ENCODE results near the gene HTR3E. TPM values are rescaled to one million over a fixed set of nuclear protein-coding genes. Genes with fewer than 3 reads are reported as not detected.

Gene HTR3E
- total RNA-seq, 1 experiment from 2014 or later: not detected

DNA sequence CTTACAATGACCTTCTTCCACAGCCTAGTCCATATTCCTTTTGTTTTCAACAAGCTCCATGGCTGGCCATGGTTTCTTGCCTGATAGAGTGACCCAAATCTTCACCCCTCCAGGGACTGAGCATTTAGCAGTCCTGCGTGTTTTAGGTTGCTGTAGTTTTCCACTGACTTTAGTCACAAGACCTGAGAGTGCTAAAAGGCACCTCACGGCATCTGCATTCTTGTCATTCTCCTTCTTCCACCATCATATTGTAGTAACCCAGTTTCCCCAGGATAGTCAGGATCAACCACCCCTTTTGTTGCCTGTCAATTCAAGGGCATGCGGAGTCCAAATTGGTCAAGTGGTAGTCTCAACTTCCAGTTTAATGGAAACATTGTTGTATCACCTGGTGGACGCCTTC, 23.2 kb upstream of the HTR3E start:
- intact Hi-C loops (cut with micrococcal nuclease): no loop called here
- H3K9me2 ChIP-seq (replicated peaks; ENCODE audit: low read length): no peaks in the 10 kb centered on the region
- H3K27ac ChIP-seq (ENCODE audit: low read length): no peak overlapping the region
- DNase-seq: no peak
- no peak for ATAC-seq
- ChIA-PET POLR2A (ENCODE audit: unreplicated experiment) (no interaction called here), CTCF (no interaction called here)
- no TSS peak for BruUV-seq (replicated peaks)
- no peaks in the 10 kb centered on the region for H4K20me1 ChIP-seq (ENCODE audit: low read length)
- H3K36me3 ChIP-seq (ENCODE audit: low read depth, low read length): no peaks in the 10 kb centered on the region
- H3K4me3 ChIP-seq (ENCODE audit: low read length): no peak overlapping the region
- H3K4me1 ChIP-seq (ENCODE audit: insufficient read depth, low read length): no peaks in the 10 kb centered on the region
- no peaks in the 10 kb centered on the region for H3K9me3 ChIP-seq (ENCODE audit: low read length)
- no peak overlapping the region for H2AFZ ChIP-seq (ENCODE audit: low read length)
- H3F3A ChIP-seq (ENCODE audit: low read length, unreplicated experiment): no peaks in the 10 kb centered on the region
- no peak overlapping the region for H3K9ac ChIP-seq (ENCODE audit: low read length)
- no peaks in the 10 kb centered on the region for H3K79me2 ChIP-seq (ENCODE audit: low read length)
- TF ChIP-seq EZH2 (IDR thresholded peaks at IDR 0.05; ENCODE audit: low read length, unreplicated experiment) (no peak), EZH2phosphoT487 (IDR thresholded peaks at IDR 0.05; ENCODE audit: borderline replicate concordance, low read length) (no peak)
- TF ChIP-seq, protein P1, sequence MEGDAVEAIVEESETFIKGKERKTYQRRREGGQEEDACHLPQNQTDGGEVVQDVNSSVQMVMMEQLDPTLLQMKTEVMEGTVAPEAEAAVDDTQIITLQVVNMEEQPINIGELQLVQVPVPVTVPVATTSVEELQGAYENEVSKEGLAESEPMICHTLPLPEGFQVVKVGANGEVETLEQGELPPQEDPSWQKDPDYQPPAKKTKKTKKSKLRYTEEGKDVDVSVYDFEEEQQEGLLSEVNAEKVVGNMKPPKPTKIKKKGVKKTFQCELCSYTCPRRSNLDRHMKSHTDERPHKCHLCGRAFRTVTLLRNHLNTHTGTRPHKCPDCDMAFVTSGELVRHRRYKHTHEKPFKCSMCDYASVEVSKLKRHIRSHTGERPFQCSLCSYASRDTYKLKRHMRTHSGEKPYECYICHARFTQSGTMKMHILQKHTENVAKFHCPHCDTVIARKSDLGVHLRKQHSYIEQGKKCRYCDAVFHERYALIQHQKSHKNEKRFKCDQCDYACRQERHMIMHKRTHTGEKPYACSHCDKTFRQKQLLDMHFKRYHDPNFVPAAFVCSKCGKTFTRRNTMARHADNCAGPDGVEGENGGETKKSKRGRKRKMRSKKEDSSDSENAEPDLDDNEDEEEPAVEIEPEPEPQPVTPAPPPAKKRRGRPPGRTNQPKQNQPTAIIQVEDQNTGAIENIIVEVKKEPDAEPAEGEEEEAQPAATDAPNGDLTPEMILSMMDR (conservative IDR thresholded peaks at IDR 0.05; ENCODE audit: low read depth, low read length): no peak
- H3K4me2 ChIP-seq (ENCODE audit: low read length): no peak overlapping the region
- H3K27me3 ChIP-seq (ENCODE audit: low read length): no peaks in the 10 kb centered on the region

DNA sequence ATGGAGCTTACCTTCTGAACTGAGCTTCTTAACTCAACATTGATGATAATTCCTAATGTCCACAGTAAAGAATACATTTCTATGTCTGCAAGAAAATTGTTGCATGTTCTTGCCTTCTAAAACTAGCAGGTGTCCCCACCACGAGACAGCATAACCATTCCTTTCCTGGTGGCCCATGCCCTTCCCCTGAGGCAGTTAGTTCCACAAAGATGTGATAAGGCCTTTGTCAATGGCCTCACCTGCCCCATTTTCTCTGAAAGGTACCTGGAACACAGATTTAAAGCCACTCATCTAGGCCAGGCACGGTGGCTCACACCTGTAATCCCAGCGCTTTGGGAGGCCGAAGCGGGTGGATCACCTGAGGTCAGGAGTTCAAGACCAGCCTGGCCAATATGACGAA, 21.0 kb upstream of the HTR3E start:
- no peaks in the 10 kb centered on the region for H4K20me1 ChIP-seq (ENCODE audit: low read length)
- no peaks in the 10 kb centered on the region for H3K36me3 ChIP-seq (ENCODE audit: low read depth, low read length)
- H3K27me3 ChIP-seq (ENCODE audit: low read length): no peaks in the 10 kb centered on the region
- no peak overlapping the region for H3K9ac ChIP-seq (ENCODE audit: low read length)
- no peaks in the 10 kb centered on the region for H3F3A ChIP-seq (ENCODE audit: low read length, unreplicated experiment)
- DNase-seq: no peak
- no peak overlapping the region for H2AFZ ChIP-seq (ENCODE audit: low read length)
- H3K4me3 ChIP-seq (ENCODE audit: low read length): no peak overlapping the region
- BruUV-seq (replicated peaks): no TSS peak
- H3K4me2 ChIP-seq (ENCODE audit: low read length): no peak overlapping the region
- H3K79me2 ChIP-seq (ENCODE audit: low read length): no peaks in the 10 kb centered on the region
- no peaks in the 10 kb centered on the region for H3K9me2 ChIP-seq (replicated peaks; ENCODE audit: low read length)
- H3K9me3 ChIP-seq (ENCODE audit: low read length): no peaks in the 10 kb centered on the region
- intact Hi-C loops (cut with micrococcal nuclease): no loop called here
- ATAC-seq: no peak
- H3K27ac ChIP-seq (ENCODE audit: low read length): no peak overlapping the region
- TF ChIP-seq EZH2phosphoT487 (IDR thresholded peaks at IDR 0.05; ENCODE audit: borderline replicate concordance, low read length) (no peak), EZH2 (IDR thresholded peaks at IDR 0.05; ENCODE audit: low read length, unreplicated experiment) (no peak)
- TF ChIP-seq, protein P1 (conservative IDR thresholded peaks at IDR 0.05; ENCODE audit: low read depth, low read length): no peak
- ChIA-PET POLR2A (ENCODE audit: unreplicated experiment) (no interaction called here), CTCF (no interaction called here)
- H3K4me1 ChIP-seq (ENCODE audit: insufficient read depth, low read length): no peaks in the 10 kb centered on the region

DNA sequence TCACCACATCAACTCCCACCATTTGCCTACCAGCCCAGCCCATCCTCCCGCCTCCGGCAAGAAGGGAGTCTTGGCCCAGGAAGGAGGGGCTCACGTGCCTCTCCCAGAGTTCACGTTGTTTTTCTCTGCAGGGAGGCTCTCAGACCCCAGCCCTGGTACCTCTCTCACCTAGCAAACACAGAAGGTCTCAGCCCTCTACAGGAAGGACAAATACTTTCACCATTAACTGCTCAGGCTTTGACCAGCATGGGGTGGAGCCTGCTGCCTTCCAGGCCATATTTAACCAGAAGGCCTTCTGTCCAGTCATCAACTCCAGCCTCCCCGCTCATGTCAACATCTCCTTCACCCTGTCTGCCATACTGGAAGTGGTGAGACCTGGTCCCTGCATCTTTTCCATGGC, 19.0 kb upstream of the HTR3E start:
- Histone ChIP-seq H3K79me2 (ENCODE audit: low read length) (no peaks in the 10 kb centered on the region), H3K9me3 (ENCODE audit: low read length) (no peaks in the 10 kb centered on the region), H2AFZ (ENCODE audit: low read length) (no peak overlapping the region), H3K4me1 (ENCODE audit: insufficient read depth, low read length) (no peaks in the 10 kb centered on the region), H3K27me3 (ENCODE audit: low read length) (no peaks in the 10 kb centered on the region), H3K36me3 (ENCODE audit: low read depth, low read length) (no peaks in the 10 kb centered on the region), H3K27ac (ENCODE audit: low read length) (no peak overlapping the region), H4K20me1 (ENCODE audit: low read length) (no peaks in the 10 kb centered on the region), H3K9me2 (replicated peaks; ENCODE audit: low read length) (no peaks in the 10 kb centered on the region), H3K4me2 (ENCODE audit: low read length) (no peak overlapping the region), H3K9ac (ENCODE audit: low read length) (no peak overlapping the region), H3K4me3 (ENCODE audit: low read length) (no peak overlapping the region), H3F3A (ENCODE audit: low read length, unreplicated experiment) (no peaks in the 10 kb centered on the region)
- no TSS peak for BruUV-seq (replicated peaks)
- CTCF ChIA-PET: no interaction called here
- POLR2A ChIA-PET (ENCODE audit: unreplicated experiment): no interaction called here
- no peak for TF ChIP-seq EZH2 (IDR thresholded peaks at IDR 0.05; ENCODE audit: low read length, unreplicated experiment)
- no peak for TF ChIP-seq EZH2phosphoT487 (IDR thresholded peaks at IDR 0.05; ENCODE audit: borderline replicate concordance, low read length)
- TF ChIP-seq, protein P1 (conservative IDR thresholded peaks at IDR 0.05; ENCODE audit: low read depth, low read length): no peak
- intact Hi-C loops (cut with micrococcal nuclease): no loop called here
- no peak for DNase-seq
- ATAC-seq: no peak

Measured in PC-3 (cell line).